GM12873 (cell line): ENCODE data around the gene TMCO4.

ENCODE experiments used
- TF ChIP-seq, protein P1 (sequence below): IDR thresholded peaks from 2 replicates; pipeline ENCODE4 v1.5.1; 2012; ENCODE audit warnings: low read depth, mild to moderate bottlenecking, moderate library complexity, low read length, control low read depth; ENCODE audit not compliant: insufficient read depth; ENCODE audit errors: missing control alignments

The TMCO4 gene

DNA sequence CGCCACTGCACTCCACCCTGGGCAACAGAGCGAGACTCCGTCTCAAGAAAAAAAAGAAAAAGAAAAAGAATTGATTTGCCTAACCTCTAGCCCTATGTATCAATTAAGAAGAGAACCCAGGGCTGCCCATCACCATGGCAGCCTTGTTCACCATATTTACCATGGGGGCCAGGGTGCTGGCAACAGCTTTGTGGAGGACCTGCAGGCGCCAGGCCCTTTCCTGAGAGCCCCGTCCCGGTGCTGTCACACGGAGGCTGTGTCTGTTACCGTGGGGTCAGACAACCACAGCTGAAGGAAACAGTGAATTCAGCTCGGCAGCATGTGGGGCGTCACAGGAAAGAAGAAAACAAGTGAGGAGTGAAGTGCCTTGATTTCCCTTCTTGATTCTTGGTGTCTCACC is 162.1 kb downstream of the TMCO4 start:
- TF ChIP-seq, protein P1, sequence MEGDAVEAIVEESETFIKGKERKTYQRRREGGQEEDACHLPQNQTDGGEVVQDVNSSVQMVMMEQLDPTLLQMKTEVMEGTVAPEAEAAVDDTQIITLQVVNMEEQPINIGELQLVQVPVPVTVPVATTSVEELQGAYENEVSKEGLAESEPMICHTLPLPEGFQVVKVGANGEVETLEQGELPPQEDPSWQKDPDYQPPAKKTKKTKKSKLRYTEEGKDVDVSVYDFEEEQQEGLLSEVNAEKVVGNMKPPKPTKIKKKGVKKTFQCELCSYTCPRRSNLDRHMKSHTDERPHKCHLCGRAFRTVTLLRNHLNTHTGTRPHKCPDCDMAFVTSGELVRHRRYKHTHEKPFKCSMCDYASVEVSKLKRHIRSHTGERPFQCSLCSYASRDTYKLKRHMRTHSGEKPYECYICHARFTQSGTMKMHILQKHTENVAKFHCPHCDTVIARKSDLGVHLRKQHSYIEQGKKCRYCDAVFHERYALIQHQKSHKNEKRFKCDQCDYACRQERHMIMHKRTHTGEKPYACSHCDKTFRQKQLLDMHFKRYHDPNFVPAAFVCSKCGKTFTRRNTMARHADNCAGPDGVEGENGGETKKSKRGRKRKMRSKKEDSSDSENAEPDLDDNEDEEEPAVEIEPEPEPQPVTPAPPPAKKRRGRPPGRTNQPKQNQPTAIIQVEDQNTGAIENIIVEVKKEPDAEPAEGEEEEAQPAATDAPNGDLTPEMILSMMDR = no peak

DNA sequence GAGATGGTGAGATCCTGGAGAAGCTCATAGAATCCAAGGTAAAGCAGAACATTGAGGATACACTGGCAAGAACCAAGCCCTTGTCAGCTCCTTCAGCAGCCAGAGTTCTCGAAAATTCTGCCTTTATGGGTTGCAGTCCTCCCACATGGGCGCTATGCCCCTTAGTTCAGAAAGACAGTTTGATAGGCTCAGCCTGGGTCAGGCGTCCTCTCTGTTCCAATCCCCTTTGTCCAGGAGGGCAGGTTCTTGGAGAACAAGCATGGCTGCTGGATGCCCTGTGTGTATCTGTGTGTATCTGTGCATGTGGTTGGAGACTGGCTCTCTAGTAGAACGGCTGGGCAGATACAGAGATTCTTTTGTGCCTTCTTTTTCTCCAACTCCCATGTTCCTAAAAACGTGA is 163.7 kb downstream of the TMCO4 start:
- TF ChIP-seq, protein P1 = no peak

DNA sequence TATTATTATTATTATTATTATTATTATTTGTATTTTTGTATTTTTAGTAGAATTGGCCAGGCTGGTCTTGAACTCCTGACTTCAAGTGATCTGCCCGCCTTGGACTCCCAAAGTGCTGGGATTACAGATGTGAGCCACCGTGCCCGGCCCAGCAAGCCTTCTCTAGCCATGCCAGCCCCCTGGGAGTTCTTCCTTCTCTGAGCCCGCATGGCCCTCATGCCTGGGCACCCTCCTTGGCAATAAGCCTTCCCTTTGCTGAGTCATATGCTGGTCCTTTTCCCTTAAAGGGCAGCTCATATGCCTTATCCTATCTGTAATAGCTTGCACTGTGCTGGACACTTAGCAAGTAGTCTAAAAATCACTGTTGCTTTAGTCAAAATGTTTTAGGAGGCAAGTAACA is 164.1 kb downstream of the TMCO4 start:
- TF ChIP-seq, protein P1 = no peak

DNA sequence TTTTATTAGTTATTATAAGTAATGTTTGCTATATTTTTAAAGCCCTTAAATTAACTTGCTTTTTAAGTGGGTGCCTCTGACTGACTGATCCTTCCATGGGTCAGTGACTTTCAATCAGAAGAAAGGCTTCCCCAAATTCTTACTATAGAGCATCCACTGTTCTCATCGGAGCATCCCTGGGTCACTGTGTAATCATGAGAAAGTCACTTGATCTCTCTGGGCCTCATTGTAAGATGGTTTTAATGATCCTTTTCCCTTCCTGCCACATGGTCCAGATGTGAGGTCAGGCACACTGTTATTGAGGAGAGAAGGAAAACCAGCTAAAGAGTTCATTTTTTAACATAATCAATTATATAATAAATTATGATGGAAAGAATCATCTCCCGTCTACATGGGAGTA is 166.6 kb downstream of the TMCO4 start:
- TF ChIP-seq, protein P1 = no peak
